DMS 273 (cell line): ENCODE measurements around the gene PPP3CB.
"Not testable (repeated sequence)": the region's sequence is repeated elsewhere in the genome, so short reads cannot be mapped to it uniquely, and the experiment has no call there.

Experiments used
- DNase-seq: peaks from one replicate; lab custom pipeline; 2025; ENCODE audit not compliant: unreplicated experiment; lab: John Stamatoyannopoulos, UW

Gene PPP3CB

DNA sequence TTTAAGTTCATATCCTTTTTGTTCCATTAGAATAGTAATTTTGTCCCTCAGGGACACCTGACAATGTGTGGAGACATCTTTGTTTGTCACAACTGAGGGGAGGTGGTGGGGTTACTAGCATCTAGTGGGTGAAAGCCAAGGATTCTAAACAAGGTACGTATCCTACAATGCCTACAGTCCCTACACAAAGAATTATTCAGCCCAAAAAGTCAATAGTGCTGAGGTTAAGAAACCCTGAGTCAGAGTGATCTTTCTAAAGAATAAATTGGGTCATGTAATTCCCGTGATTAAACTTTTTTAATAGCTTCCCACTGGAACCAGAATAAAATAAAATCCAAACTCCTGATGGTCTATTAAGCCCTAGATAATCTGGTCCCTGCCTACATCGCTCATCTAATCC, 79.3 kb downstream of the PPP3CB start:
- DNase-seq, result no peak

DNA sequence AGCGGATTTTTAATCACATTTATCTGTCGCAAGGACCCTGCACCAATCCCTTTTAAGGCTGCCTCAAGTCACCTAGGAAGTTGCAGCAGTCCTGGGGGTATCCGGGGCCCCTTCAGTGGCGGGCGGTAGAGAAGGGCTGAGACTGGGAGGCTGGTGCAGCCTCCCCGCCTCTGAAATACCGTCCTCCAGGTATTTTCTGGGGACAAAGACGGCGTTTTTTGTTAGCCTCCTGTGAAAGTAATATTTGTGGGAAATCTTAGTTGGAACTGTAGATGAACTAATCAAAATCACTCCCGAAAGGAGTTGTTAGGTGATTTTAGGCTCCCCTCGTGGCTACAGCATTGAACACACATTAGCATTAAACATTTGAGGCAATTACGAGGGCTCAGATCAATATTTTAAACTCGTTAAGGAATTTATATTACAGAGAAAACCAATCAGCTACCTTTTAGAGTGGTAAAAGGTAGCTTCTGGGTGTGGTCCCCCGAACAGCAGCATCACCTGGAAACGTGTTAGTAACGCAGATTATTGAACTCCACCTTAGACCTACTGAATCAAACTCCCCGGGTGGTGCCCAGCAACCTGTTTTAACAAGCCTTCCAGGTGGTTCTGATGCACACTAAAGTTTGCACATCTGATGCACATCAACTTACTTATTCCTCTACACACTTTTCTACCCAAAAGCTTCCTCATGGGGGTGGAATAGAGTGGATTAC, 81.4 kb downstream of the PPP3CB start:
- DNase-seq, result peak; percentile 35

- DNase-seq, result peak; percentile 95
Measured at GRCh38 chr10:73413528-73414229, 82.1 kb downstream of the PPP3CB start, which contains the start of gene ANXA7. Gene ANXA7, minus strand, starts transcription at chr10:73414058. Its CDS starts 13,202 bp downstream, at chr10:73400856.

DNA sequence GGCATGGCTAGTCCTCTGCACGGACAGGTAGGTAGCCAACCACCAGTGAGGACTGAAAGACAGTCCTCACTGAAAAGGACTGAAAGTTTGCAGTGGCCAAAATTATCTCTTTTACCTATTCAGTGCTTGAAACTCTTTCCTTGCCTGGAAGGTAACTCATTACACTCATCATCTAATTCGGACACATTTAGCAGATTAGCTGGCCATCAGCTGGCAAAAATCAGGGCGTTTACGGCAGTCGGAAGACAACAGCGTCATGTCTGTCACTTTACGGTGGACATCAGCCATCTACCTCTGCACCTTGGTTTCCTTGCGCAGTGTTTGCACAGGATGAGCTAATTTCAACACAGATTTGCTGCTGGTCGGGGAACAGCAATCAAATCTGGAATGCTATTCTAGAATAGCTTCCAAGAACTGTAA, 82.7 kb downstream of the PPP3CB start:
- peak; percentile 66 for DNase-seq

DNA sequence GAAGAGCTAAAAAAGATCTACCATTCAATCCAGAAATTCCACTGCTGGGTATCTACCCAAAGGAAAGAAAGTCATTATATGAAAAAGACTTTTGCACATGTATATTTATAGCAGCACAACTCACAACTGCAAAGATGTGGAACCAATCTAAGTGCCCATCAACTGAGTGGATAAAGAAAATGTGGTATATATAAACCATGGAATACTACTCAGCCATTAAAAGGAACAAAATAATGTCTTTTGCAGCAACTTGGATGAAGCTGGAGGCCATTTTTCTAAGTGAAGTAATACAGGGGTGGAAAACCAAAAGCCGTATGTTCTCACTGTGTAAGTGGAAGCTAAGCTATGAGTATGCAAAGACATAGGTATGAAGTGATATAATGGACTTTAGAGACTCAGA, 84.9 kb downstream of the PPP3CB start:
- DNase-seq, result no peak

DNA sequence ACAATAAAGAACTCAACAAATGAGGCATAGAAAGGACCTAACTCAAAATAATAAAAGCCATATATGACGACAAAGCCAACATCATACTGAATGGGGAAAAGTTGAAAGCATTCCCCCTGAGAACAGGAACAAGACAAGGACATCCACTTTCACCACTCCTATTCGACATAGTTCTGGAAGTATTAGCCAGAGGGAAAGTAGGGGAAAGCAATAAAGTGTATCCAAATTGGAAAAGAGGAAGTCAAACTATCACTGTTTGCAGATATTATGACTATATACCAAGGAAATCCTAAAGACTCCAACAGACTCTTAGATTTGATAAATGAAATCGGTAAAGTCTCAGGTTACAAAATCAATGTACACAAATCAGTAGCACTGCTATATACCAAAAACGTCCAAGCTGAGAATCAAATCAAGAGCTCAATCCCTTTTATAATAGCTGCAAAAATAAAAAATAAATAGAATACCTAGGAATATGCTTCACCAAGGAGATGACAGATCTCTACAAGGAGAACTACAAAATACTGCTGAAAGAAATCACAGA, 86.8 kb downstream of the PPP3CB start:
- no peak for DNase-seq

- DNase-seq, result no peak
Measured at GRCh38 chr10:73408061-73408460, 87.8 kb downstream of the PPP3CB start.

DNA sequence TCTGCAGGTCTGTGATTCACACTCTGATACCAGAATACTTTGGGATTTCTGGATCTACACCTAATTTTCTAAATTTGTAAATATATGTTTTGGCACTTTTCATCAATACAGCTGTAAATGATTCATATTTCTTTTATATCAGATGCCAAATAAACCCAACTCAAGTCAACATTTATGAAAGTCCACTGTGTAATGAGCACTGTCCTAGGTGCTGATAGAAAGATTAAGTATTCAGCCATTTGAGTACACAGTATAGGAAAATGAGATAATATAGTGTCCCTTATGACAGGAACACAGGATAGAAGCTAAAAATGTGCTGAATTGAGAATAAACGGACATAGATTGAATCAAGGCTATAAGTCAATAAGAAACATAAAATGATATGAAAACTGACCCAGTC, 88.3 kb downstream of the PPP3CB start:
- DNase-seq, result no peak

DNA sequence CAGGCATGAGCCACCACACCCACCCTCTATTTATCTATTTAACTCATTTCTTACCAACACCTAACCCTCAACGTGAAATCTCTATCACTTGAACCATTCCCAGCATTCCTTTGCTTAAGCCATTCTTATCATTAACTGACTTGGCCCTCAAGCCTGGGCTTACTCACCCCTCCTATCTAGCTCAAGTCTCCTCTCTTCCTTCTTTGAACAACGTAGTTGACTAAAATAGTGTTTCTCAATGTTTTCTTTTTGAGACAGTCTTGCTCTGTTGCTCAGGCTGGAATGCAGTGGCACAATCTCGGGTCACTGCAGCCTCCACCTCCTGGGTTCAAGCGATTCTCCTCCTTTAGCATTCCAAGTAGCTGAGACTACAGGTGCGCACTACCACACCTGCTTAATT, 89.0 kb downstream of the PPP3CB start:
- no peak for DNase-seq

DNA sequence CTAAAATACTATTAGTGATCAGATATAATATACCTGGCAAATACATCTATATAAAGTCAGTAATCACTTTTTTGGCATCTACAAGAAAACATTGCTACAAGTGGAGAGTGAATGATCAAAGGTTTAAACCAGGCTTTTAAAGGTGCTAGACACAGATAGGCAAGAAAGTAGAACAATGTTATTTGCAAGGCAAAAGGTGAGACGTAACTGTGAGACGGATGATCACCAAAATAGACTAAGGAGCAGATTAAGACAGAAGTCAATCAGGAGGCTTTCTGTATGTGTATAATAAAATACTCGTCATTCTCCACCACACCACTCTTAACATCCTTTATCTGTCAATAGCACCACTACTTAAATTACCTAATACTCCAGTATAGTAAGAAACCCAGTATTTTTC, 90.3 kb downstream of the PPP3CB start:
- no peak for DNase-seq

- no peak for DNase-seq
Measured at GRCh38 chr10:73404690-73405089, 91.1 kb downstream of the PPP3CB start.

DNA sequence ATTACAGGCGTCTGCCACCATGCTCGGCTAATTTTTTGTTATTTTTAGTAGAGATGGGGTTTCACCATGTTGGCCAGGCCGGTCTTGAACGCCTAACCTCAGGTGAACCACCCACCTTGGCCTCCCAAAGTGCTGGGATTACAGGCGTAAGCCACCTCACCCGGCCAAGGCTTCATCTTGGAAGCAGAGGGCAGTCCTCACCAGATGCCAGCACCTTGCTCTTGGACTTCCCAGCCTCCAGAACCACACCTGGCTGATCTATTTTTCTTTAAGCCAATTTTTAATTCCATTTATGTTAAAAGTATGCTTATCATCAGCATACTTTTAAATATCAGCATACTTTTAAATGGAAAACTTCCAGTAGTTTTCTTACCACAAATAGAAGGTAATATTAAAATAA, 94.2 kb downstream of the PPP3CB start:
- no peak for DNase-seq

DNA sequence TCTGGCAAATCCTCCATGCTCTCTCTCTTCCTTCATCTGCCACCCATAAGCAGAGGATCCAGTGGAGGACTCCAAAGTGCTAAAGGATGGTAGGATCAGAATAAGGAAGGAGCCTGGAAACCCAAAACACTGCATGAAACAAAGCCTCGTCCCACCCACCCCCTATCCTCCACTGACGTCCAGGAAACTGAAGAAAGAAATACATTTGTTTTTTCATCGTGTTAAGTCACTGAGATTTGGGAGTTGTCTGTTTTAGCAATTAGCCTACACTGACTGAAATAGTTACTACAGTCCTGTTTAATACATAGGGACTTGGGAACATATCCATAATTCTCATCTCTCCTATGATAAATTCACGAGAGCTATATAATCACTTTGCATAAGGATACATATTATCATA, 96.8 kb downstream of the PPP3CB start:
- no peak for DNase-seq

DNA sequence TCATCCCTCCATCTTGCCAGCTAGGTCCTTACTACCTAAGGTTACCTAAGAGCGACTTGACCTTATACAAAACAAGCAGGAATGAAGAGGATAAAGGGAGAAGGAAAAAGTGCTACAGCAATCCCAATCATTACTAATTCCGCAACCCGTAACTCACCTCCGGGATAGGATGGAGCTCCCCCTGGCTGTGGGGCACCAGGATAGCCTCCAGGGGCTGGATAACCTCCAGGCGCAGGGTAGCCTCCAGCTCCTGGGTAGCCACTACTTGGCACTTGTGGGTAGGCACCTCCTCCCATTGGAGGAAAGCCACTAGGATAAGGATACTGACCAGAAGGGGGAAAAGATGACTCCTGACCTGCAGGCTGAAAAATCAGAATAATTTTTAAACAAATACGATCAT, 97.8 kb downstream of the PPP3CB start:
- DNase-seq, result peak; percentile 1

- not testable (repeated sequence) for DNase-seq
Measured at GRCh38 chr10:73394325-73394724, 101.5 kb downstream of the PPP3CB start.

DNA sequence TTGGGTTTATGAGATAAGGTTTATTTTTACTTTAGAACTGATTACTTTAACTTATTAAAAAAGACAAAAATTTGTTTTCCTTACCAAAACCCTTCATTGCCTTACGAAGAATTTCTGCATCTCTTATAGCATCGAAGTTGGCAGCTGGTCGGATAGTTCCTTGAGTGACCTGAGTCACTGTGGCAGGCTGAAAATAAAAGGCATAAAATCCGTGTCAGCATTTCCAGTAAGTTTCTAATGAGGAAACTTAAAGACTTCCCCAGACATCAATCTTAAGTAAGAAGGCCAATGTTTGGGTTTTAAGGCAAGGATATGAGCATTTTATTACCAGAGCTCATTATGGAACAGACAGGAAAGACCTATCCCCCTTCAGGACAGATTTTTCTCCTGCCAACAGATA, 107.6 kb downstream of the PPP3CB start:
- DNase-seq, result no peak

DNA sequence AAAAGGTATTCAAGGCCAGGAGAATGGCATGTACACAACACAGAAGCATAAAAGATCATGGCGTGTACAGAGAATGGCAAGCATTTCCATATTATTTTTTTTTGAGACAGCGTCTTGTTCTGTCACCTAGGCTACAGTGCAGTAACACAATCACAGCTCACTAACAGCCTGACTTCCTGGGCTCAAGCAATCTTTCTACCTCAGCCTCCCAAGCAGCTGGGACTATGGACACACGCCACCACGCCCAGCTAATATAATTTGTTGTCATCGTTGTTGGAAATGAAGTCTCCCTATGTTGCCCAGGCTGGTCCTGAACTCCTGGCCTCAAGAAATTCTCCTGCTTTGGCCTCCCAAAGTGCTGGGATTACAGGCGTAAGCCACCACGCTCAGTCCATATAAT, 109.2 kb downstream of the PPP3CB start:
- DNase-seq, result no peak
